Gastrocnemius medialis (tissue), 4 donors: ENCODE results near the gene DRGX. TPM values are rescaled to one million over a fixed set of nuclear protein-coding genes. Genes with fewer than 3 reads are reported as not detected.

Experiments used
- ATAC-seq, 2 donors: fragments of 150-250 bp; one replicate each; pipeline ENCODE4 v1.9.1; 2016
- DNase-seq, 2 donors: peaks; one replicate each; pipeline ENCODE4 v3.0.0-alpha.2; 2019
- H3K27ac ChIP-seq, 4 donors: fragments of 200-600 bp; sonication (generic); 1 replicate in 1 of 4; 2 replicates in 3 of 4; pipeline ENCODE4 v1.5.1; 2016 to 2018; ENCODE audit warnings: mild to moderate bottlenecking in 2 of 4, moderate library complexity in 1 of 4
- H3K27me3 ChIP-seq, 3 donors: fragments of 200-600 bp; sonication (generic) in 2 of 3; 1 replicate in 1 of 3; 2 replicates in 2 of 3; pipeline versions ENCODE4 v1.5.1 to v1.6.0; 2016 to 2019; ENCODE audit warnings: mild to moderate bottlenecking in 1 of 3, moderate library complexity in 1 of 3
- H3K36me3 ChIP-seq, 2 donors: fragments of 200-600 bp; sonication (generic) in 1 of 2; one replicate each; pipeline ENCODE4 v1.5.1; 2017 to 2018
- H3K4me1 ChIP-seq, 2 donors: fragments of 200-600 bp; sonication (generic) in 1 of 2; one replicate each; pipeline ENCODE4 v1.5.1; 2016 to 2017; ENCODE audit warnings: mild to moderate bottlenecking in 2 of 2
- H3K4me3 ChIP-seq, 4 donors: fragments of 200-600 bp; sonication (generic) in 3 of 4; 1 replicate in 1 of 4; 2 replicates in 3 of 4; pipeline ENCODE4 v1.5.1; 2016 to 2019; ENCODE audit warnings: mild to moderate bottlenecking in 2 of 4
- H3K9me3 ChIP-seq, 3 donors: fragments of 200-600 bp; sonication (generic) in 2 of 3; 1 replicate in 1 of 3; 2 replicates in 2 of 3; pipeline ENCODE4 v1.5.1; 2016 to 2019
- POLR2A ChIP-seq, 2 donors: fragments of 450-650 bp; IDR thresholded peaks; one replicate each; pipeline ENCODE4 v1.6.1; 2017; ENCODE audit warnings: antibody characterized with exemption in 2 of 2, mild to moderate bottlenecking in 2 of 2, moderate library complexity in 2 of 2
- in situ Hi-C, 4 donors: fragments of 200-750 bp; cut with MboI; loops; one replicate each; pipeline versions ENCODE4 v1.15.0 to v1.8.0; 2017; ENCODE audit warnings: low sequenced_read_pairs in 4 of 4
- intact Hi-C: fragments of 100-400 bp; cut with DNase I; formaldehyde crosslinking; loops from one replicate; pipeline ENCODE4 v1.15.1; 2023; ENCODE audit warnings: low total_unique reads
- total RNA-seq, 4 donors: library from RNA; depleted of rRNA; stranded (reverse); fragments of >200 nt; gene quantifications; one replicate each; pipeline versions ENCODE4 v1.1.0 to v1.2.3, GENCODE V29; 2016
- TF ChIP-seq, protein P1 (sequence below), 5 experiments: fragments of 450-650 bp in 3 of 5; fragments of 200-600 bp in 2 of 5; sonication (generic) in 2 of 5; IDR thresholded peaks in 4 of 5; conservative IDR thresholded peaks in 1 of 5; 1 replicate in 4 of 5; 2 replicates in 1 of 5; pipeline ENCODE4 v1.5.1; 2016 to 2019; ENCODE audit warnings: antibody characterized with exemption in 5 of 5, mild to moderate bottlenecking in 3 of 5, moderate library complexity in 3 of 5

DRGX gene
- total RNA-seq, 4 donors from 2014 or later, result not detected

DNA sequence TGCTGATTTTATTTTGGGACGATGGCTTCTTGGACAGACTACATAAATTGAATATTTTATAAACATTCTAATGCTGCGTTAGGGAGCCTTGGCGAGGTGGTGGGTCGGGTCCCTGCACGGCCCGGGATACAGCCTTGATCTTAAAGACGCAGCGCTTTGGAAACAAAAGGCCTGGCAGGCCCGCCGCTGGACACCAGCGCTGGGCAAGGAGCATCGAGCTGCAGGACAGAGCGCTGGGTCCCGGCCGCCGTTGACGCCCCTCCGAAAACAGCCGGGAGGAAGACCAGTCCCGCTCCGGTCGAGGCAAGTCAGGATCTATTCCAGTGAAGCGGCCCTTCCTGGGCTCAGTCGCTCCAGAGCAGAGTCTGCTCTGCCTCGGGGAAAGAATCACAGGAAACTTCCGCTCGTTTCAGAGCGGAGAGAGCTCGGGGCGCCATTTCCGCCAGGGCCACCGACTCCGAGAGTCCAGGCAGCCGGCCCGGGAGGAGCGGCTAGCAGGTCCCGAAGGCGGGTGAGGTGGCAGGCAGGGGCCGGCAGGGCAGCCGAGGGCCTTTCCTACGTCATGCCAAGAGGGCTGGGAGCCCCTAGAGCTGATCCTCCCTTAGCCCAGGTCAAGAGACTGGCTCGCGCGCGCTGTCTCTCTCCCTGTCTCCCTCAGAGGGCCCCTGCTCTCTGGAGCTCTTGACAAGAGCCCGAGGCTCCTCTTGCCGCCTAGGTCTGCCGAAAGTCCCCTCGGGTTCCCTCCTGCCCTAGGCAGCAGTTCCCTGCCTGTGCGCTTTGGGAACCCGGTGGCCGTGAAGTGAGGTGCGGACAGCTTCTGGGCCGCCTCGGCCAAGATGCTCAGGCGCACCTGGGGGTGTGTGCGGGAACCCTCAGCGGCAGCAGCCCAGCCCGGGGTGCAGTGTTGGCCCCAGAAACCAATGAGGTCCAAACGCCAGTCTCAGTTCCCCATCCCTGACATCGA is 1.4 kb upstream of the DRGX start:
- peaks cover 0 to 8% of the 10 kb centered on the region in 2 donors for H3K4me1 ChIP-seq
- peaks cover 80 to 89% (median 84%) of the 10 kb centered on the region in 3 donors for H3K27me3 ChIP-seq
- TF ChIP-seq, protein P1, sequence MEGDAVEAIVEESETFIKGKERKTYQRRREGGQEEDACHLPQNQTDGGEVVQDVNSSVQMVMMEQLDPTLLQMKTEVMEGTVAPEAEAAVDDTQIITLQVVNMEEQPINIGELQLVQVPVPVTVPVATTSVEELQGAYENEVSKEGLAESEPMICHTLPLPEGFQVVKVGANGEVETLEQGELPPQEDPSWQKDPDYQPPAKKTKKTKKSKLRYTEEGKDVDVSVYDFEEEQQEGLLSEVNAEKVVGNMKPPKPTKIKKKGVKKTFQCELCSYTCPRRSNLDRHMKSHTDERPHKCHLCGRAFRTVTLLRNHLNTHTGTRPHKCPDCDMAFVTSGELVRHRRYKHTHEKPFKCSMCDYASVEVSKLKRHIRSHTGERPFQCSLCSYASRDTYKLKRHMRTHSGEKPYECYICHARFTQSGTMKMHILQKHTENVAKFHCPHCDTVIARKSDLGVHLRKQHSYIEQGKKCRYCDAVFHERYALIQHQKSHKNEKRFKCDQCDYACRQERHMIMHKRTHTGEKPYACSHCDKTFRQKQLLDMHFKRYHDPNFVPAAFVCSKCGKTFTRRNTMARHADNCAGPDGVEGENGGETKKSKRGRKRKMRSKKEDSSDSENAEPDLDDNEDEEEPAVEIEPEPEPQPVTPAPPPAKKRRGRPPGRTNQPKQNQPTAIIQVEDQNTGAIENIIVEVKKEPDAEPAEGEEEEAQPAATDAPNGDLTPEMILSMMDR (IDR thresholded peaks at IDR 0.05 in 4 of 5, conservative IDR thresholded peaks at IDR 0.05 in 1 of 5), result no peak
- TF ChIP-seq POLR2A (IDR thresholded peaks at IDR 0.05), result no peak
- H3K27ac ChIP-seq, result no peak overlapping the region
- intact Hi-C loops (no loop called here), in situ Hi-C loops (loop anchor here in 2 of 4 donors (25.0 kb wide), 1 partner anchor 410 kb away; no protein-coding TSS in a partner anchor)
- DNase-seq, result no peak
- H3K9me3 ChIP-seq, result no peaks in the 10 kb centered on the region
- no peak for ATAC-seq
- H3K4me3 ChIP-seq, result peak overlapping the region in 2 of 4 donors; percentile 48 to 50
- no peaks in the 10 kb centered on the region for H3K36me3 ChIP-seq

DNA sequence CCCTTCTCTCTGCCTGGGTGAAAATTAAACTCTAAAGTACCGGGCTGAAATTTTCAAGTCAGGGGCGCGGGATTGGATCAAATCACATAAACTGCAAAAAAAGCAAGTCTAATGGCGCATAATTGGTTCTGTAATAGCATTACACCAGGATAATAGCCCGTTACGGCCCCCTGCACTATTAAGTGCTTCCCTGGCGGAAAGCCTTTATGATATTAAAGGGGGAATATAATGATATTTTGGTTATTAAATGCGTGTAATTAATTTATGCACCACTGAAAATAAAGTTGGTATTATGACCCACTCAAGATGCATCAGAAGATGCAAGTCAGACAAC is 744 bp upstream of the DRGX start:
- no peak for TF ChIP-seq POLR2A (IDR thresholded peaks at IDR 0.05)
- intact Hi-C loops, result no loop called here
- no peaks in the 10 kb centered on the region for H3K36me3 ChIP-seq
- no peaks in the 10 kb centered on the region for H3K9me3 ChIP-seq
- peaks cover 0 to 8% of the 10 kb centered on the region in 2 donors for H3K4me1 ChIP-seq
- no peak overlapping the region for H3K27ac ChIP-seq
- in situ Hi-C loops, result loop anchor here in 2 of 4 donors (25.0 kb wide), 1 partner anchor 409 kb away; no protein-coding TSS in a partner anchor
- no peak for ATAC-seq
- no peak overlapping the region for H3K4me3 ChIP-seq
- DNase-seq, result no peak
- peaks cover 76 to 91% (median 90%) of the 10 kb centered on the region in 3 donors for H3K27me3 ChIP-seq

DNA sequence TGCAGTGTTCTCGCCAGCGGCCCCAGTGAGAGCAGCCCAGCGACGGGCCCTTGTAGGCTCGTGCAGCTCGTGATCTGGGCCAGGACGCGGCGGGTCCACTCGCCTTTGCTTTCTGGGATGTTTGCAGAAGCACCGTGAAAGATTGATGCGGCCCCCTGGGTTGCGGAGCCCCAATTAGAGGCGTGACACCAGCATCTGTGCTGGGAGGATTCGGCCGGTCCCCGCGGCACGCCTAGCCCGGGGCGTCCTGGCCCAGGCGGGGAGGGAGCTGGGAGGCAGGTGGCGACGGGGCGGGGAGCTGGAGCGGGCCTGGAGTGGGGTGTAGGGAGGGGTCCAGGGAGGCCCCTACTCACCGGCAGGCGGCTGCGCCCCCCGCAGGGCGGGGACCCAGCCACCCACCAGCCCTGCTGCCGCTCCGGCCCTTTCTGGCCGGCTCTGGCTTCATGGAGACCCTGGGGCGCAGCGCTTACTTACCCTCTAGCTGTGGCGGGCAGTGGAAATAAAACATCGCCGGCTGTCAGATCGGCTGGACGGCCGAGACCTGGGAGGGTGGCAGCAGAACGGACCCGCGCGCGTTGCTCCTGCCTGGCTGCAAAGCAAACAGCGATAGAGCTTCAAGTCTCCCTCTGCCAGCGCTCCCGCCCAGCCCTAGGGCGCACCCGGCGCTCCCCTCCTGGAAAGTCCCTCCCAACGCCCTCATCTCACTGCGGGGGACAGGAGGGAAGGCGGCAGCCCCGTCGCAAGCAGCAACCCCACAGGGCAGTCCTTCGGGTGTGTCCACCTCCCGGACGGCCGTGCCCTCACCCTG is 752 bp downstream of the DRGX start:
- intact Hi-C loops (no loop called here), in situ Hi-C loops (loop anchor here in 2 of 4 donors (25.0 kb wide), 1 partner anchor 408 kb away; no protein-coding TSS in a partner anchor)
- ATAC-seq (no peak), DNase-seq (no peak)
- no peaks in the 10 kb centered on the region for H3K36me3 ChIP-seq
- no peak overlapping the region for H3K4me3 ChIP-seq
- no peak overlapping the region for H3K27ac ChIP-seq
- TF ChIP-seq, protein P1 (IDR thresholded peaks at IDR 0.05 in 4 of 5, conservative IDR thresholded peaks at IDR 0.05 in 1 of 5), result no peak
- TF ChIP-seq POLR2A (IDR thresholded peaks at IDR 0.05), result no peak
- H3K27me3 ChIP-seq, result peaks cover 70 to 85% (median 84%) of the 10 kb centered on the region in 3 donors
- H3K9me3 ChIP-seq, result no peaks in the 10 kb centered on the region
- peaks cover 0 to 8% of the 10 kb centered on the region in 2 donors for H3K4me1 ChIP-seq

DNA sequence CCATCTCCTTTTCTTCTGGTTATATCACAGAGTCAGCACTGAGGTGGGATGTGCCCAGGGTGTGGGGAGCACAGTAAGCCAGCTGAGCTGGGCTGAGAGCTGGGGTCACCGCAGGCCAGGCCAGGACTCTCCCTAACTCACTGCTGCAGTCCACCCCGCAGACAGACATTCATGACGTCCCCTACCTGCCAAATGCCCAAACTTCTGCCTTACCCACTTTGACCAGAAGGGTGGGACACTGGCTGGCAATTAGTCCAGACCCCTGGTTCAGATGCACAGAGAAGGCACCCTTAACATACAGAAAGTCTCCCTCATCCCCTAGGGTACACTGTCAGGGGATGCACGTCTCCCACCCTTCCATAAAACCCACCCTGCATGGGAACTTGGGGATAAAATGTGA is 2.1 kb downstream of the DRGX start:
- no peak overlapping the region for H3K27ac ChIP-seq
- H3K36me3 ChIP-seq, result no peaks in the 10 kb centered on the region
- ATAC-seq, result no peak
- H3K27me3 ChIP-seq, result peaks cover 64 to 80% (median 70%) of the 10 kb centered on the region in 3 donors
- peaks cover 0 to 8% of the 10 kb centered on the region in 2 donors for H3K4me1 ChIP-seq
- H3K9me3 ChIP-seq, result no peaks in the 10 kb centered on the region
- H3K4me3 ChIP-seq, result no peak overlapping the region
- intact Hi-C loops, result no loop called here
- TF ChIP-seq, protein P1 (IDR thresholded peaks at IDR 0.05 in 4 of 5, conservative IDR thresholded peaks at IDR 0.05 in 1 of 5), result no peak
- no peak for TF ChIP-seq POLR2A (IDR thresholded peaks at IDR 0.05)
- in situ Hi-C loops, result loop anchor here in 2 of 4 donors (25.0 kb wide), 1 partner anchor 406 kb away; no protein-coding TSS in a partner anchor
- no peak for DNase-seq
